ENCODE measurements around the gene OR4D10. TPM values are rescaled to one million over a fixed set of nuclear protein-coding genes. Genes with fewer than 3 reads are reported as not detected.

The OR4D10 gene
- polyA plus RNA-seq, 1 of the 3 experiments (the other 2 are of a cell fraction), result not detected

GRCh38 chr11:59448484-59448883, 24.6 kb upstream of the OR4D10 start:
- Histone ChIP-seq H3K4me3 (ENCODE audit: low read depth in 2 of 2, low read length in 1 of 2) (no peak overlapping the region), H3K79me2 (ENCODE audit: insufficient read depth) (no peaks in the 10 kb centered on the region), H4K20me1 (ENCODE audit: insufficient read depth) (no peaks in the 10 kb centered on the region), H3K27ac (ENCODE audit: low read depth in 2 of 2, low read length in 1 of 2) (no peak overlapping the region), H3K36me3 (replicated peaks in 1 of 2; ENCODE audit: control insufficient read depth in 1 of 2, insufficient read depth in 2 of 2, low read length in 1 of 2) (no peaks in the 10 kb centered on the region), H3K9me3 (no peaks in the 10 kb centered on the region), H3K4me2 (no peak overlapping the region), H2AFZ (ENCODE audit: low read depth) (no peak overlapping the region), H3K4me1 (ENCODE audit: control insufficient read depth in 1 of 2, insufficient read depth in 2 of 2, low read depth in 1 of 2, low read length in 1 of 2) (no peaks in the 10 kb centered on the region), H3F3A (replicated peaks; ENCODE audit: insufficient read depth) (no peaks in the 10 kb centered on the region), H3K27me3 (ENCODE audit: insufficient read depth) (no peaks in the 10 kb centered on the region; the same call in 1 of the 2 replicates), H3K9ac (no peak overlapping the region), H3K9me2 (no peaks in the 10 kb centered on the region)
- no peak for DNase-seq
- CTCF ChIA-PET, result interaction anchor here (1.2 kb wide), 1 partner anchor 23 kb away, joined by 3 read pairs; no protein-coding TSS in a partner anchor
- POLR2A ChIA-PET, result no interaction called here
- no peak for TF ChIP-seq CTCF (IDR thresholded peaks at IDR 0.05)
- TF ChIP-seq ELF1 (IDR thresholded peaks at IDR 0.05), result no peak
- WGBS (ENCODE audit: low lambda C conversion rate), result 0% methylated on average over 2 of the region's 2 CpGs

- no peak within 1 kb of the TSS for H3K4me3 ChIP-seq (ENCODE audit: low read depth in 2 of 2, low read length in 1 of 2)
- CTCF ChIA-PET, result no interaction called here
- H3K27me3 ChIP-seq (ENCODE audit: insufficient read depth), result peaks cover 6% of the 10 kb centered on the region; the same call in 1 of the 2 replicates
- H3K4me1 ChIP-seq (ENCODE audit: control insufficient read depth in 1 of 2, insufficient read depth in 2 of 2, low read depth in 1 of 2, low read length in 1 of 2), result no peaks in the 10 kb centered on the region
- H3K4me2 ChIP-seq, result no peak within 1 kb of the TSS
- H3F3A ChIP-seq (replicated peaks; ENCODE audit: insufficient read depth), result no peaks in the 10 kb centered on the region
- H2AFZ ChIP-seq (ENCODE audit: low read depth), result no peak within 1 kb of the TSS
- 6% methylated on average over 2 of the region's 2 CpGs for WGBS (ENCODE audit: low lambda C conversion rate)
- no peaks in the 10 kb centered on the region for H4K20me1 ChIP-seq (ENCODE audit: insufficient read depth)
- TF ChIP-seq SMC3 (IDR thresholded peaks at IDR 0.05; ENCODE audit: low read depth, low read length) (no peak), MEF2A (IDR thresholded peaks at IDR 0.05; ENCODE audit: borderline replicate concordance, low read depth) (no peak), TCF12 (IDR thresholded peaks at IDR 0.05) (no peak), CHD2 (IDR thresholded peaks at IDR 0.05; ENCODE audit: low read length, partially characterized antibody) (no peak), ZBTB33 (IDR thresholded peaks at IDR 0.05; ENCODE audit: borderline replicate concordance, low read depth) (no peak), JUND (IDR thresholded peaks at IDR 0.05) (no peak), TAF1 (IDR thresholded peaks at IDR 0.05; ENCODE audit: borderline replicate concordance, low read depth, low read length) (no peak), IRF3 (IDR thresholded peaks at IDR 0.05; ENCODE audit: low read depth, low read length) (no peak), EZH2phosphoT487 (IDR thresholded peaks at IDR 0.05; ENCODE audit: borderline replicate concordance, low read depth) (no peak), FOXJ3 (CRISPR knock-in tag; IDR thresholded peaks at IDR 0.05) (no peak), REST (IDR thresholded peaks at IDR 0.05; ENCODE audit: low read depth, low read length) (no peak), POLR2AphosphoS5 (IDR thresholded peaks at IDR 0.05; ENCODE audit: low read depth, low read length) (no peak)
- POLR2A ChIA-PET, result no interaction called here
- H3K79me2 ChIP-seq (ENCODE audit: insufficient read depth), result no peaks in the 10 kb centered on the region
- H3K36me3 ChIP-seq (replicated peaks in 1 of 2; ENCODE audit: control insufficient read depth in 1 of 2, insufficient read depth in 2 of 2, low read length in 1 of 2), result no peaks in the 10 kb centered on the region
- no peak within 1 kb of the TSS for H3K9ac ChIP-seq
- H3K9me2 ChIP-seq, result no peaks in the 10 kb centered on the region
- H3K9me3 ChIP-seq, result no peaks in the 10 kb centered on the region
- no peak for DNase-seq
- H3K27ac ChIP-seq (ENCODE audit: low read depth in 2 of 2, low read length in 1 of 2), result no peak within 1 kb of the TSS
Measured at GRCh38 chr11:59456661-59457060, 16.5 kb upstream of the OR4D10 start, which contains the start of gene OR4D6. Gene OR4D6, plus strand, starts transcription at chr11:59456961. Its CDS starts 0 bp downstream, at chr11:59456961.
